HepG2 (cell line): ENCODE measurements around the gene ADGRF5. TPM values are rescaled to one million over a fixed set of nuclear protein-coding genes. Genes with fewer than 3 reads are reported as not detected.

Experiments
- ATAC-seq: fragments of 200-7000 bp; cut with Tn5 transposase; 3 replicates; pipeline ENCODE4 v1.9.1; 2020; ENCODE audit warnings: mild to moderate bottlenecking, moderate library complexity
- BruUV-seq: library from RNA; stranded (reverse); fragments of 400-500 nt; replicated peaks from 2 replicates; lab custom pipeline; 2021; lab: Mats Ljungman, UMichigan
- CTCF ChIA-PET: fragments of 300-600 bp; formaldehyde crosslinking; extraction: SDS; loops from one replicate; lab custom pipeline; 2021; ENCODE audit warnings: low total read pairs, inconsistent platforms, low intra/inter-chr PET ratio; lab: Yijun Ruan, JAX
- POLR2A ChIA-PET: fragments of 350-600 bp; sonication (Branson Sonifier 250); formaldehyde crosslinking; loops from one replicate; lab custom pipeline; 2020; ENCODE audit warnings: antibody characterized with exemption, inconsistent platforms; lab: Yijun Ruan, JAX
- DNase-seq: peaks from one replicate; pipeline ENCODE4 v3.0.0-alpha.2; 2015; ENCODE audit warnings: low spot score
- FAIRE-seq: peaks from 3 replicates; lab custom pipeline; 2011; peaks lifted over from hg19 to GRCh38; lab: Jason Lieb, UNC
- H2AFZ ChIP-seq: one replicate; pipeline ENCODE4 v1.6.1; 2011; ENCODE audit warnings: low read length, inconsistent platforms
- H3K27ac ChIP-seq: fragments of 300-600 bp; 3 replicates; pipeline ENCODE4 v1.8.0; 2011; ENCODE audit warnings: mixed run types, mild to moderate bottlenecking, mixed read lengths, low read length, inconsistent platforms; ENCODE audit not compliant: insufficient read depth; ENCODE audit errors: extremely low read length
- H3K27me3 ChIP-seq, 2 experiments: fragments of 200-600 bp in 1 of 2; 2 replicates in 1 of 2; 3 replicates in 1 of 2; pipeline versions ENCODE4 v1.6.0 to v1.8.0; 2011; ENCODE audit warnings: low read length in 2 of 2, mild to moderate bottlenecking in 2 of 2, moderate library complexity in 2 of 2, inconsistent platforms in 1 of 2; ENCODE audit not compliant: insufficient read depth in 2 of 2, control insufficient read depth in 1 of 2
- H3K36me3 ChIP-seq, 2 experiments: fragments of 200-600 bp in 1 of 2; replicated peaks in 1 of 2; 2 replicates in 1 of 2; 3 replicates in 1 of 2; pipeline versions ENCODE4 v1.5.1 to v1.8.0; 2011; ENCODE audit warnings: low read length in 2 of 2, inconsistent platforms in 1 of 2; ENCODE audit not compliant: insufficient read depth in 2 of 2, control insufficient read depth in 1 of 2
- H3K4me1 ChIP-seq: 2 replicates; pipeline ENCODE4 v1.5.1; 2012; ENCODE audit warnings: low read length, inconsistent platforms; ENCODE audit not compliant: insufficient read depth
- H3K4me2 ChIP-seq: 2 replicates; pipeline ENCODE4 v1.6.0; 2011; ENCODE audit warnings: low read depth, low read length, inconsistent platforms
- H3K4me3 ChIP-seq, 3 experiments: fragments of 200-600 bp in 1 of 3; sonication (generic), shearing (Covaris generic) in 1 of 3; replicated peaks in 1 of 3; 2 replicates each; pipeline ENCODE4 v1.5.1; 2011 to 2016; ENCODE audit warnings: low read length in 3 of 3, inconsistent platforms in 2 of 3, low read depth in 2 of 3, mild to moderate bottlenecking in 2 of 3, control low read depth in 1 of 3, mixed read lengths in 1 of 3; ENCODE audit not compliant: insufficient read depth in 1 of 3
- H3K79me2 ChIP-seq: one replicate; pipeline ENCODE4 v1.6.1; 2011; ENCODE audit warnings: low read length, inconsistent platforms; ENCODE audit not compliant: insufficient read depth
- H3K9ac ChIP-seq: 2 replicates; pipeline ENCODE4 v1.6.0; 2011; ENCODE audit warnings: mild to moderate bottlenecking, low read depth, low read length, inconsistent platforms; ENCODE audit not compliant: insufficient read depth
- H3K9me3 ChIP-seq: 2 replicates; pipeline ENCODE4 v1.5.1; 2012; ENCODE audit warnings: mild to moderate bottlenecking, low read length
- H4K20me1 ChIP-seq: 2 replicates; pipeline ENCODE4 v1.6.0; 2011; ENCODE audit warnings: inconsistent platforms, mild to moderate bottlenecking, low read length, moderate library complexity; ENCODE audit not compliant: insufficient read depth
- NAIF1 ChIP-seq: sonication (generic); formaldehyde crosslinking; IDR thresholded peaks from 2 replicates; pipeline ENCODE4 v1.5.0; 2020; ENCODE audit warnings: mild to moderate bottlenecking, missing genetic modification reagents, borderline replicate concordance
- RORA ChIP-seq: sonication (generic); formaldehyde crosslinking; IDR thresholded peaks from 2 replicates; pipeline ENCODE4 v1.5.0; 2020; ENCODE audit warnings: mild to moderate bottlenecking, missing genetic modification reagents, moderate library complexity
- ZMYM2 ChIP-seq: sonication (generic); formaldehyde crosslinking; IDR thresholded peaks from 2 replicates; pipeline ENCODE4 v1.8.0; 2022; ENCODE audit warnings: mild to moderate bottlenecking, missing genetic modification reagents
- ZNF605 ChIP-seq: sonication (generic); formaldehyde crosslinking; IDR thresholded peaks from 2 replicates; pipeline ENCODE4 v1.8.0; 2022; ENCODE audit warnings: mild to moderate bottlenecking, missing genetic modification reagents
- WGBS: methylation state at CpG from one replicate; pipeline ENCODE4 v1.1.6; 2017; ENCODE audit warnings: low lambda C conversion rate; 5-methylcytosine and 5-hydroxymethylcytosine counted together
- in situ Hi-C: cut with HindIII; loops from 2 replicates; pipeline ENCODE4 v1.10.0; 2017; ENCODE audit warnings: low pct_unique_long_range_greater_than_20kb; ENCODE audit not compliant: extremely low pct_ligation_motif_present
- intact Hi-C: fragments of 100-400 bp; cut with micrococcal nuclease; formaldehyde crosslinking; loops from one replicate; pipeline ENCODE4 v1.10.0; 2022; ENCODE audit not compliant: unreplicated experiment
- polyA plus RNA-seq, 8 experiments: library from polyadenylated mRNA; depleted of rRNA in 3 of 8; stranded (reverse) in 7 of 8; unstranded in 1 of 8; fragments of >200 nt; fragmentation: Illumina TruSeq in 4 of 8; extraction: Trizol in 4 of 8; gene quantifications; 2 replicates each; pipeline versions ENCODE4 v1.2.1 to v1.2.3, GENCODE V29; 2011 to 2016; ENCODE audit warnings: low read depth in 4 of 8, missing spikeins in 1 of 8, mixed read lengths in 1 of 8; ENCODE audit not compliant: insufficient read depth in 1 of 8
- total RNA-seq, 5 experiments: library from RNA; depleted of rRNA; stranded (reverse); fragments of >200 nt; fragmentation: Illumina TruSeq; extraction: Trizol; gene quantifications; 2 replicates each; pipeline ENCODE4 v1.2.3, GENCODE V29; 2016; ENCODE audit warnings: low read depth in 1 of 5
- TF ChIP-seq, protein P1 (sequence below): sonication (generic); formaldehyde crosslinking; IDR thresholded peaks from 2 replicates; pipeline ENCODE4 v1.8.0; 2022; ENCODE audit warnings: missing genetic modification reagents, mild to moderate bottlenecking, borderline replicate concordance
- TF ChIP-seq, protein P2 (sequence below): sonication (generic); formaldehyde crosslinking; IDR thresholded peaks from 2 replicates; pipeline ENCODE4 v1.4.0; 2020; ENCODE audit warnings: mild to moderate bottlenecking, missing genetic modification reagents, borderline replicate concordance
- TF ChIP-seq, protein P3 (sequence below): sonication (generic); formaldehyde crosslinking; IDR thresholded peaks from 2 replicates; pipeline ENCODE4 v1.4.0; 2020; ENCODE audit warnings: missing genetic modification reagents
- TF ChIP-seq, protein P4 (sequence below): sonication (generic); formaldehyde crosslinking; IDR thresholded peaks from 2 replicates; pipeline ENCODE4 v1.4.0; 2020; ENCODE audit warnings: missing genetic modification reagents; ENCODE audit errors: not compliant biosample characterization

ADGRF5 gene
- total and polyA plus RNA-seq, 2 of the 13 experiments (the other 11 are each of a cell fraction or from before 2014, with no cell fraction given): not detected

DNA sequence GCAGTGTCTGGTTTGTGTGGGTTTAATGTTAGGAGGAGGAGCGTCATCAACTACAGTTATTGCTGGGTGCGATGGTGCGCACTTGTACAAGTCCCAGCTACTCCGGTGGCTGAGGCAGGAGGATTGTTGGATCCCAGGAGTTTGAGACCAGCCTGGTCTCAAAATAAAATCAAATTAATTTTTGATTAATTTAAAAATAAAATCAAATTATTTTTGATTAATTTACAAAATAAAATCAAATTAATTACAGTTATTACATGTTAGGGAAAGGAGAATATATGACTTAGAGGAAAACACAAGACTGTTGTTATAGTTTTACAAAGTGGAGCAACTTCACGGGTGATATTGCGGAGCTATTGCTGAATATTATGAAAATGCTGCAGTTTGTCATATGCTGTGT lies 34.7 kb upstream of the ADGRF5 start (continued):
- TF ChIP-seq, protein P1, sequence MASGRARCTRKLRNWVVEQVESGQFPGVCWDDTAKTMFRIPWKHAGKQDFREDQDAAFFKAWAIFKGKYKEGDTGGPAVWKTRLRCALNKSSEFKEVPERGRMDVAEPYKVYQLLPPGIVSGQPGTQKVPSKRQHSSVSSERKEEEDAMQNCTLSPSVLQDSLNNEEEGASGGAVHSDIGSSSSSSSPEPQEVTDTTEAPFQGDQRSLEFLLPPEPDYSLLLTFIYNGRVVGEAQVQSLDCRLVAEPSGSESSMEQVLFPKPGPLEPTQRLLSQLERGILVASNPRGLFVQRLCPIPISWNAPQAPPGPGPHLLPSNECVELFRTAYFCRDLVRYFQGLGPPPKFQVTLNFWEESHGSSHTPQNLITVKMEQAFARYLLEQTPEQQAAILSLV (CRISPR knock-in tag): no peak
- no peak for TF ChIP-seq ZNF605
- TF ChIP-seq, protein P2, sequence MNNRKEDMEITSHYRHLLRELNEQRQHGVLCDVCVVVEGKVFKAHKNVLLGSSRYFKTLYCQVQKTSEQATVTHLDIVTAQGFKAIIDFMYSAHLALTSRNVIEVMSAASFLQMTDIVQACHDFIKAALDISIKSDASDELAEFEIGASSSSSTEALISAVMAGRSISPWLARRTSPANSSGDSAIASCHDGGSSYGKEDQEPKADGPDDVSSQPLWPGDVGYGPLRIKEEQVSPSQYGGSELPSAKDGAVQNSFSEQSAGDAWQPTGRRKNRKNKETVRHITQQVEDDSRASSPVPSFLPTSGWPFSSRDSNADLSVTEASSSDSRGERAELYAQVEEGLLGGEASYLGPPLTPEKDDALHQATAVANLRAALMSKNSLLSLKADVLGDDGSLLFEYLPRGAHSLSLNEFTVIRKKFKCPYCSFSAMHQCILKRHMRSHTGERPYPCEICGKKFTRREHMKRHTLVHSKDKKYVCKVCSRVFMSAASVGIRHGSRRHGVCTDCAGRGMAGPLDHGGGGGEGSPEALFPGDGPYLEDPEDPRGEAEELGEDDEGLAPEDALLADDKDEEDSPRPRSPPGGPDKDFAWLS (CRISPR knock-in tag): no peak
- no peak for TF ChIP-seq RORA (CRISPR knock-in tag)

DNA sequence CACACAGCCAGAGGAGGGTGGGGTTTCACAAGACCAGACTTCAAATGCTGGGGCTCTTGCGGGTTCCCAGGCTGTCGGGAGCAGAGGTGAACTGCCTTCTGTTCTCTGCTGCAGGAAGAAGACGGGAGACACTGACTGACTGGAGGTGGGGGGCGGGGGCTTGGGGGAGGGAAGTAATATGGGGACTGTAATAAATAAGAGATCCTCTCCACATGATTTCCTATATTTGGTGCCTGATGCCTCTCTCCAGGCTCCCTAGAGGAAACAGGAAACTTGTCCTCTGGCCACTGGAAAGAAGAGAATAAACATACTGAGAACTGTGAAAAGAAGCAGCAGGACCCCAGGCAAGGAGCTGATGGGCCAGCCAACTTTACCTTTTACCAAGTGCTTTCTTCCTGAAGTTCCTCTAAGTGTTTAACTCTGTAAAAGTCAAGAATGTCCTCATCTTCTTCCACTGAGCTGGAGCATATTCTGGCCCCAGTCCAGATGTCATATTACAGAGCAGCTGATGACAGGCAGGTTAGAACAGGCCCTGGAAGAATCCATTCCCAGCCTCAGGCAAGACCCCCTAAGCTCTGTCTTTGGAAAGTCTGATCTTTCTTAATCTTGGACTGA lies 33.2 kb upstream of the ADGRF5 start:
- H3K4me3 ChIP-seq: no peak overlapping the region
- H3K79me2 ChIP-seq: no peaks in the 10 kb centered on the region
- TF ChIP-seq ZMYM2 (CRISPR knock-in tag): no peak
- TF ChIP-seq, protein P3, sequence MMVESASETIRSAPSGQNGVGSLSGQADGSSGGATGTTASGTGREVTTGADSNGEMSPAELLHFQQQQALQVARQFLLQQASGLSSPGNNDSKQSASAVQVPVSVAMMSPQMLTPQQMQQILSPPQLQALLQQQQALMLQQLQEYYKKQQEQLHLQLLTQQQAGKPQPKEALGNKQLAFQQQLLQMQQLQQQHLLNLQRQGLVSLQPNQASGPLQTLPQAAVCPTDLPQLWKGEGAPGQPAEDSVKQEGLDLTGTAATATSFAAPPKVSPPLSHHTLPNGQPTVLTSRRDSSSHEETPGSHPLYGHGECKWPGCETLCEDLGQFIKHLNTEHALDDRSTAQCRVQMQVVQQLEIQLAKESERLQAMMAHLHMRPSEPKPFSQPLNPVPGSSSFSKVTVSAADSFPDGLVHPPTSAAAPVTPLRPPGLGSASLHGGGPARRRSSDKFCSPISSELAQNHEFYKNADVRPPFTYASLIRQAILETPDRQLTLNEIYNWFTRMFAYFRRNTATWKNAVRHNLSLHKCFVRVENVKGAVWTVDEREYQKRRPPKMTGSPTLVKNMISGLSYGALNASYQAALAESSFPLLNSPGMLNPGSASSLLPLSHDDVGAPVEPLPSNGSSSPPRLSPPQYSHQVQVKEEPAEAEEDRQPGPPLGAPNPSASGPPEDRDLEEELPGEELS (CRISPR knock-in tag): no peak
- TF ChIP-seq, protein P4, sequence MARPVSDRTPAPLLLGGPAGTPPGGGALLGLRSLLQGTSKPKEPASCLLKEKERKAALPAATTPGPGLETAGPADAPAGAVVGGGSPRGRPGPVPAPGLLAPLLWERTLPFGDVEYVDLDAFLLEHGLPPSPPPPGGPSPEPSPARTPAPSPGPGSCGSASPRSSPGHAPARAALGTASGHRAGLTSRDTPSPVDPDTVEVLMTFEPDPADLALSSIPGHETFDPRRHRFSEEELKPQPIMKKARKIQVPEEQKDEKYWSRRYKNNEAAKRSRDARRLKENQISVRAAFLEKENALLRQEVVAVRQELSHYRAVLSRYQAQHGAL (CRISPR knock-in tag): no peak
- TF ChIP-seq NAIF1: no peak
- intact Hi-C loops (no loop called here), in situ Hi-C loops (no loop called here)
- ChIA-PET CTCF (no interaction called here), POLR2A (no interaction called here)
- H3K9me3 ChIP-seq: no peaks in the 10 kb centered on the region
- ATAC-seq (no peak), FAIRE-seq (no peak), DNase-seq (no peak)
- no peak overlapping the region for H2AFZ ChIP-seq
- H3K4me1 ChIP-seq: peaks cover 1% of the 10 kb centered on the region; the same call in 1 of the 2 replicates
- BruUV-seq: no TSS peak
- H3K27ac ChIP-seq: no peak overlapping the region
- 1% methylated on average over 4 of the region's 4 CpGs for whole genome bisulfite sequencing
- peaks cover 4 to 51% of the 10 kb centered on the region in 2 experiments; a peak in 3 of 5 replicates for H3K27me3 ChIP-seq
- no peaks in the 10 kb centered on the region for H3K36me3 ChIP-seq
- H3K4me2 ChIP-seq: no peak overlapping the region
- no peak overlapping the region for H3K9ac ChIP-seq
- no peaks in the 10 kb centered on the region for H4K20me1 ChIP-seq
